ENCODE measurements around the gene TMEM132E. TPM values are rescaled to one million over a fixed set of nuclear protein-coding genes. Genes with fewer than 3 reads are reported as not detected.

Gene TMEM132E
- total RNA-seq, 2 donors from 2014 or later = not detected

- Mint-ChIP-seq H3K27ac (no peak overlapping the region), H3K4me1 (ENCODE audit: low read depth) (no peaks in the 10 kb centered on the region), H3K9me3 (no peaks in the 10 kb centered on the region), H3K36me3 (ENCODE audit: insufficient read depth in 2 of 2) (no peaks in the 10 kb centered on the region), H3K27me3 (ENCODE audit: low read depth) (peaks cover 11% of the 10 kb centered on the region), H3K4me3 (no peak overlapping the region)
- ATAC-seq (replicated peaks in 1 of 2) = no peak
- no peak for DNase-seq
Observed at GRCh38 chr17:34556384-34556783, 23.0 kb upstream of the TMEM132E start.

GRCh38 chr17:34556931-34557330 lies 22.5 kb upstream of the TMEM132E start:
- Mint-ChIP-seq H3K27ac (no peak overlapping the region), H3K4me3 (no peak overlapping the region), H3K36me3 (ENCODE audit: insufficient read depth in 2 of 2) (no peaks in the 10 kb centered on the region), H3K27me3 (ENCODE audit: low read depth) (peaks cover 8% of the 10 kb centered on the region), H3K9me3 (no peaks in the 10 kb centered on the region), H3K4me1 (ENCODE audit: low read depth) (no peaks in the 10 kb centered on the region)
- no peak for ATAC-seq (replicated peaks in 1 of 2)
- DNase-seq = no peak

DNA sequence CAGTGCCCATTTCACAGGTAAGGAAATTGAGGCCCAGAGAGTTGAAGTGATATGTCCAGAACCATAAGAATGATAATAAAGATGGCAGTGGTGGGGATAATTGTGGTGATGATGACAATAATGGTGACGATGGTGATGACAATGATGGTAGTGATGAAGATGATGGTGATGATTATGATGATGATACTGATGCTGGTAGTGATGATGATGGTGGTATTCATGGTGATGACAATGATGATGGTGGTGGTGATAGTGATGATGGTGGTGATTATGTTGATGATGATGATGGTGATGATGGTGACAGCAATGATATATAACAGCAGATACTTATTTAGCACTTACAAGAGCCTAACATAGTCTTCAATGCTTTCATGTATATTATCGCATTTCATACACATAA lies 18.1 kb upstream of the TMEM132E start:
- DNase-seq = no peak
- H3K4me3 Mint-ChIP-seq = no peak overlapping the region
- H3K4me1 Mint-ChIP-seq (ENCODE audit: low read depth) = no peaks in the 10 kb centered on the region
- no peaks in the 10 kb centered on the region for H3K9me3 Mint-ChIP-seq
- peaks cover 8% of the 10 kb centered on the region for H3K27me3 Mint-ChIP-seq (ENCODE audit: low read depth)
- ATAC-seq (replicated peaks in 1 of 2) = no peak
- H3K36me3 Mint-ChIP-seq (ENCODE audit: insufficient read depth in 2 of 2) = no peaks in the 10 kb centered on the region
- H3K27ac Mint-ChIP-seq = no peak overlapping the region

- ATAC-seq (replicated peaks in 1 of 2) (no peak), DNase-seq (no peak)
- Mint-ChIP-seq H3K9me3 (no peaks in the 10 kb centered on the region), H3K36me3 (ENCODE audit: insufficient read depth in 2 of 2) (no peaks in the 10 kb centered on the region), H3K4me3 (no peak overlapping the region), H3K27me3 (ENCODE audit: low read depth) (peaks cover 8% of the 10 kb centered on the region), H3K4me1 (ENCODE audit: low read depth) (no peaks in the 10 kb centered on the region), H3K27ac (no peak overlapping the region)
Observed at GRCh38 chr17:34562387-34562786, 17.0 kb upstream of the TMEM132E start.

GRCh38 chr17:34565713-34566112 lies 13.7 kb upstream of the TMEM132E start:
- H3K9me3 Mint-ChIP-seq = no peaks in the 10 kb centered on the region
- DNase-seq (no peak), ATAC-seq (replicated peaks in 1 of 2) (no peak)
- peaks cover 13% of the 10 kb centered on the region for H3K27me3 Mint-ChIP-seq (ENCODE audit: low read depth)
- no peaks in the 10 kb centered on the region for H3K4me1 Mint-ChIP-seq (ENCODE audit: low read depth)
- no peak overlapping the region for H3K27ac Mint-ChIP-seq
- H3K36me3 Mint-ChIP-seq (ENCODE audit: insufficient read depth in 2 of 2) = no peaks in the 10 kb centered on the region
- no peak overlapping the region for H3K4me3 Mint-ChIP-seq

- ATAC-seq (replicated peaks in 1 of 2) = no peak
- Mint-ChIP-seq H3K9me3 (no peaks in the 10 kb centered on the region), H3K4me1 (ENCODE audit: low read depth) (no peaks in the 10 kb centered on the region), H3K36me3 (ENCODE audit: insufficient read depth in 2 of 2) (no peaks in the 10 kb centered on the region), H3K27me3 (ENCODE audit: low read depth) (peaks cover 16% of the 10 kb centered on the region), H3K27ac (no peak overlapping the region), H3K4me3 (no peak overlapping the region)
- no peak for DNase-seq
Observed at GRCh38 chr17:34566201-34566600, 13.2 kb upstream of the TMEM132E start.

GRCh38 chr17:34566873-34567272 lies 12.5 kb upstream of the TMEM132E start:
- H3K4me1 Mint-ChIP-seq (ENCODE audit: low read depth) = no peaks in the 10 kb centered on the region
- no peak overlapping the region for H3K4me3 Mint-ChIP-seq
- no peak overlapping the region for H3K27ac Mint-ChIP-seq
- H3K36me3 Mint-ChIP-seq (ENCODE audit: insufficient read depth in 2 of 2) = no peaks in the 10 kb centered on the region
- no peak for ATAC-seq (replicated peaks in 1 of 2)
- H3K9me3 Mint-ChIP-seq = no peaks in the 10 kb centered on the region
- peaks cover 21% of the 10 kb centered on the region for H3K27me3 Mint-ChIP-seq (ENCODE audit: low read depth)
- DNase-seq = no peak

GRCh38 chr17:34567691-34568465 lies 11.5 kb upstream of the TMEM132E start:
- no peaks in the 10 kb centered on the region for H3K4me1 Mint-ChIP-seq (ENCODE audit: low read depth)
- ATAC-seq (replicated peaks in 1 of 2) = no peak

DNA sequence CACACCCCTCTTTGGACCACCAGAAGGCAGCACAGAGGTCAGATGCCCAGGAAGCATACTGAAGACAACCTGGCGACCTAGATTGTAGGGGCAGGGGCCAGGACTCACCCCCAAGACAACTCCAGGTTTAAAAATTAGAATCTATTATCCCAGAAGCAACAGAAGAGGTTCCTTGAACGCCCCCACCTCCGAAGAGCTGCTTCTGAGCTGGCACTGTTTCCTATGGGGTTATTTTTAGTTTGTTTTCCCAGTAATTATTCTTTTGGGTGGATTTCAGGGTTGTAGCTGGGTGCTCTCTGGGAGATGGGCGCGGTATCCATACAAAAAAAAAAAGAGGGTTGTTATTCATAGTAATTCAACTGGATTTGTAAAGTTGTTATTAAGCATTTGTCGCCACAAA lies 10.4 kb upstream of the TMEM132E start:
- no peak for DNase-seq
- Mint-ChIP-seq H3K36me3 (ENCODE audit: insufficient read depth in 2 of 2) (no peaks in the 10 kb centered on the region), H3K4me3 (no peak overlapping the region), H3K9me3 (no peaks in the 10 kb centered on the region), H3K27me3 (ENCODE audit: low read depth) (peaks cover 34% of the 10 kb centered on the region), H3K4me1 (ENCODE audit: low read depth) (no peaks in the 10 kb centered on the region), H3K27ac (no peak overlapping the region)
- no peak for ATAC-seq (replicated peaks in 1 of 2)

More at GRCh38 chr17:34567691-34568465, 11.5 kb upstream of the TMEM132E start:
- Mint-ChIP-seq H3K27me3 (ENCODE audit: low read depth) (peaks cover 31% of the 10 kb centered on the region), H3K9me3 (no peaks in the 10 kb centered on the region), H3K27ac (no peak overlapping the region), H3K36me3 (ENCODE audit: insufficient read depth in 2 of 2) (no peaks in the 10 kb centered on the region), H3K4me3 (no peak overlapping the region)
- DNase-seq = no peak

- Mint-ChIP-seq H3K4me3 (no peak overlapping the region), H3K27me3 (ENCODE audit: low read depth) (peaks cover 40% of the 10 kb centered on the region), H3K9me3 (no peaks in the 10 kb centered on the region), H3K36me3 (ENCODE audit: insufficient read depth in 2 of 2) (no peaks in the 10 kb centered on the region), H3K27ac (no peak overlapping the region), H3K4me1 (ENCODE audit: low read depth) (no peaks in the 10 kb centered on the region)
- no peak for DNase-seq
- ATAC-seq (replicated peaks in 1 of 2) = no peak
Observed at GRCh38 chr17:34569591-34569990, 9.8 kb upstream of the TMEM132E start.

DNA sequence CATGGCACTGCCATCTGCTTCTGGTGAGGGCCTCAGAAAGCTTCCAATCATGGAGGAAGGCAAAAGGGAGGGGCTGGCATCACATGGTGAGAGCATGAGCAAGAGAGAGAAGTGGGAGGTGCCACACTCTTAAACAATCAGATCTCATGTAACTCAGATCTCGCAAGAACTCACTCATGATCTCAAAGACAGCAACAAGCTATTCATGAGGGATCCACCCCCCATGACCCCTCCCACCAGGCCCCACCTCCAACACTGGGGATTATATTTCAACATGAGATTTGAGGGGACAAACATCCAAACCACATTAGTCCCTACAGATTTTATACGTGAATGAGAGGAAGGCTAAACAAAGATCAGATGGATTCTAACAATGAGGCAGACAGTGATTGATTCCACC lies 8.9 kb upstream of the TMEM132E start:
- ATAC-seq (replicated peaks in 1 of 2) (no peak), DNase-seq (no peak)
- Mint-ChIP-seq H3K4me3 (no peak overlapping the region), H3K9me3 (no peaks in the 10 kb centered on the region), H3K27me3 (ENCODE audit: low read depth) (peaks cover 43% of the 10 kb centered on the region), H3K4me1 (ENCODE audit: low read depth) (no peaks in the 10 kb centered on the region), H3K36me3 (ENCODE audit: insufficient read depth in 2 of 2) (no peaks in the 10 kb centered on the region), H3K27ac (no peak overlapping the region)

GRCh38 chr17:34571428-34572130 lies 7.8 kb upstream of the TMEM132E start:
- H3K9me3 Mint-ChIP-seq = no peaks in the 10 kb centered on the region
- no peaks in the 10 kb centered on the region for H3K36me3 Mint-ChIP-seq (ENCODE audit: insufficient read depth in 2 of 2)
- peaks cover 49% of the 10 kb centered on the region for H3K27me3 Mint-ChIP-seq (ENCODE audit: low read depth)
- no peak for ATAC-seq (replicated peaks in 1 of 2)
- DNase-seq = no peak
- no peaks in the 10 kb centered on the region for H3K4me1 Mint-ChIP-seq (ENCODE audit: low read depth)
- H3K27ac Mint-ChIP-seq = no peak overlapping the region
- no peak overlapping the region for H3K4me3 Mint-ChIP-seq

GRCh38 chr17:34572483-34572882 lies 6.9 kb upstream of the TMEM132E start:
- Mint-ChIP-seq H3K4me1 (ENCODE audit: low read depth) (no peaks in the 10 kb centered on the region), H3K27ac (no peak overlapping the region), H3K4me3 (no peak overlapping the region), H3K36me3 (ENCODE audit: insufficient read depth in 2 of 2) (no peaks in the 10 kb centered on the region), H3K9me3 (no peaks in the 10 kb centered on the region), H3K27me3 (ENCODE audit: low read depth) (peaks cover 58% of the 10 kb centered on the region)
- ATAC-seq (replicated peaks in 1 of 2) (no peak), DNase-seq (no peak)

GRCh38 chr17:34575182-34575581 lies 4.2 kb upstream of the TMEM132E start:
- Mint-ChIP-seq H3K4me1 (ENCODE audit: low read depth) (peaks cover 13% of the 10 kb centered on the region), H3K4me3 (no peak overlapping the region), H3K36me3 (ENCODE audit: insufficient read depth in 2 of 2) (no peaks in the 10 kb centered on the region), H3K27ac (no peak overlapping the region), H3K9me3 (no peaks in the 10 kb centered on the region), H3K27me3 (ENCODE audit: low read depth) (peaks cover 77% of the 10 kb centered on the region)
- DNase-seq = no peak
- ATAC-seq (replicated peaks in 1 of 2) = no peak

All from activated T-cell treated with anti-CD3 and anti-CD28 coated beads, Interleukin-2, amount 50 U/mL, for 72 hours (primary cell).